ENCODE data around the gene CAMKK2. TPM values are rescaled to one million over a fixed set of nuclear protein-coding genes. Genes with fewer than 3 reads are reported as not detected.
"Not testable (repeated sequence)": the region's sequence is repeated elsewhere in the genome, so short reads cannot be mapped to it uniquely, and the experiment has no call there.

Gene CAMKK2
- total RNA-seq, 4 donors from 2014 or later: 16.8 to 32.6 (median 21.2) TPM

- TF ChIP-seq POLR2A (IDR thresholded peaks at IDR 0.05): no peak
- TF ChIP-seq CTCF (IDR thresholded peaks at IDR 0.05): no peak
- Histone ChIP-seq H3K4me3 (no peak overlapping the region), H3K27ac (no peak overlapping the region), H3K27me3 (no peaks in the 10 kb centered on the region), H3K4me1 (peaks cover 16 to 35% (median 22%) of the 10 kb centered on the region in 3 donors), H3K9me3 (no peaks in the 10 kb centered on the region), H3K36me3 (peaks cover 6 to 58% (median 7%) of the 10 kb centered on the region in 3 donors)
- 82 to 86% methylated on average over 13 of the region's 16 CpGs for WGBS, 2 donors
- intact Hi-C loops (cut with DNase I): no loop called here
- no peak for DNase-seq
Observed at GRCh38 chr12:121232163-121232562, 64.3 kb downstream of the CAMKK2 start.

GRCh38 chr12:121230538-121230907 is 66.0 kb downstream of the CAMKK2 start:
- peaks cover 20 to 40% (median 22%) of the 10 kb centered on the region in 3 donors for H3K4me1 ChIP-seq
- TF ChIP-seq POLR2A (IDR thresholded peaks at IDR 0.05): no peak
- TF ChIP-seq CTCF (IDR thresholded peaks at IDR 0.05): no peak
- peaks cover 0 to 50% (median 7%) of the 10 kb centered on the region in 3 donors for H3K36me3 ChIP-seq
- 86 to 99% methylated on average over 10 of the region's 12 CpGs for WGBS, 2 donors
- H3K27ac ChIP-seq: peak overlapping the region in 2 of 4 donors; percentile 70 to 71
- no peak overlapping the region for H3K4me3 ChIP-seq
- intact Hi-C loops (cut with DNase I): no loop called here
- DNase-seq: no peak
- H3K9me3 ChIP-seq: no peaks in the 10 kb centered on the region
- H3K27me3 ChIP-seq: no peaks in the 10 kb centered on the region

- DNase-seq; intact Hi-C loops (cut with DNase I); H3K9me3 ChIP-seq; H3K4me3 ChIP-seq; H3K27me3 ChIP-seq: not testable (repeated sequence)
- peaks cover 0 to 47% (median 7%) of the 10 kb centered on the region in 3 donors for H3K36me3 ChIP-seq
- 29 to 45% methylated on average over 16 to 19 of the region's 19 CpGs for WGBS, 2 donors
- peak overlapping the region; percentile 29 to 76 (median 70) for H3K27ac ChIP-seq
- peaks cover 20 to 40% (median 22%) of the 10 kb centered on the region in 3 donors for H3K4me1 ChIP-seq
- peak; percentile 68 to 85 (median 76) for TF ChIP-seq CTCF (IDR thresholded peaks at IDR 0.05)
- peak in 1 of 4 donors; percentile 20 for TF ChIP-seq POLR2A (IDR thresholded peaks at IDR 0.05)
Observed at GRCh38 chr12:121229826-121230537, 66.5 kb downstream of the CAMKK2 start.

- Histone ChIP-seq H3K36me3 (peaks cover 0 to 39% (median 7%) of the 10 kb centered on the region in 3 donors), H3K4me1 (peaks cover 20 to 48% (median 22%) of the 10 kb centered on the region in 3 donors), H3K9me3 (no peaks in the 10 kb centered on the region), H3K4me3 (no peak overlapping the region), H3K27me3 (no peaks in the 10 kb centered on the region), H3K27ac (peak overlapping the region; percentile 29 to 76 (median 70))
- intact Hi-C loops (cut with DNase I): no loop called here
- no peak for DNase-seq
- no peak for TF ChIP-seq CTCF (IDR thresholded peaks at IDR 0.05)
- TF ChIP-seq POLR2A (IDR thresholded peaks at IDR 0.05): no peak
- 89 to 91% methylated on average over 5 to 20 of the region's 24 CpGs for WGBS, 2 donors
Observed at GRCh38 chr12:121228919-121229665, 67.4 kb downstream of the CAMKK2 start.

GRCh38 chr12:121227294-121227693 is 69.2 kb downstream of the CAMKK2 start:
- 20 to 40% methylated on average over 2 to 4 of the region's 9 CpGs for WGBS, 2 donors
- TF ChIP-seq POLR2A (IDR thresholded peaks at IDR 0.05) (no peak), CTCF (IDR thresholded peaks at IDR 0.05) (peak in 1 of 6 experiments; percentile 28)
- Histone ChIP-seq H3K27ac (peak overlapping the region in 3 of 4 donors; percentile 14 to 55 (median 43)), H3K27me3 (no peaks in the 10 kb centered on the region), H3K4me3 (no peak overlapping the region), H3K9me3 (no peaks in the 10 kb centered on the region), H3K36me3 (peaks cover 0 to 35% (median 7%) of the 10 kb centered on the region in 3 donors), H3K4me1 (peaks cover 20 to 55% (median 22%) of the 10 kb centered on the region in 3 donors)
- intact Hi-C loops (cut with DNase I): no loop called here
- DNase-seq: no peak

GRCh38 chr12:121226871-121227270 is 69.6 kb downstream of the CAMKK2 start:
- DNase-seq; intact Hi-C loops (cut with DNase I): not testable (repeated sequence)
- 81 to 94% methylated on average over 8 of the region's 8 CpGs for WGBS, 2 donors

More at GRCh38 chr12:121226871-121227270, 69.6 kb downstream of the CAMKK2 start:
- Histone ChIP-seq H3K4me1 (peaks cover 20 to 55% (median 22%) of the 10 kb centered on the region in 3 donors), H3K27ac (peak overlapping the region in 3 of 4 donors; percentile 14 to 55 (median 43)), H3K36me3 (peaks cover 0 to 34% (median 7%) of the 10 kb centered on the region in 3 donors)
- H3K9me3 ChIP-seq, H3K27me3 ChIP-seq, H3K4me3 ChIP-seq: not testable (repeated sequence)
